DMS79 treated with DMSO at 0.1 percent for 48 hours (cell line): ENCODE results near the gene SYT9.

Experiments used
- DNase-seq: peaks from one replicate; lab custom pipeline; 2025; lab: John Stamatoyannopoulos, UW

Gene SYT9

DNA sequence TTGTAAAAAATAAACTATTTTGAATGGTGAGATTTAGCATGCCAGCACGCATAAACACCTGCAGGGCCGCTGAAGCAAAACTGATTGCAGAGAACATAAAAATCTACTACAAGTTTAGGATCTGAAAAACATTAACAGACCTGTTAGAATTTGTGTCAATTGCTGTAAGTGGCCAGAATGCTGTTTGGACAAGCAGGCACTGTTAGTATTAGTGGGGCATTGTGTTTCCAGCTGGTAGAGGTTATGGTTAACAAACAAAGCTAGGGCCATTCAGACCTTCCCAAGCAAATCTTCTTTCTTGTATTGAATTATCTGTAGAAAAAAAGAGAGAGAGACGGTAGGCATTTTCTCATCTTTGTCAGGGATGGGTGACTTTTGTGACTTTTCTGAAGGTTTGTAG is 176.0 kb downstream of the SYT9 start:
- no peak for DNase-seq

DNA sequence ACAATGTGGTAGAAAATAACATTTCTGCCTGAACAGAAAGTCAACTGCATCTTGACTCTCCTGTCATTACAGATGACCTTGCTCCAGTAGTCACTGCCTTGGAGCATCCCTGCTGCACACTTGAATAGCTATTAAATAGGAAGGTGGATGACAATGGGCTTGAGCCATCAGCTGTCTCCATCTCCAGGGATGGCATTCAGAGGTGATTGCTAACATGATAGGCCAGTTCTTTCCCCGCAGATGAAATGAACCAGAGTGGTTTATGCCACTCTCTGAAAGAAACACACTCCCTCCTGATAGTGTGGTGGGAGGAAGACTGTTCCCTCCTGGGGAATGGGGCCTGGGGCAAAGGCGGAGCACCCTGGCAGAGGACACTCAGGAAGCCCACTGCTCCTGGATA is 176.5 kb downstream of the SYT9 start:
- DNase-seq, result no peak

DNA sequence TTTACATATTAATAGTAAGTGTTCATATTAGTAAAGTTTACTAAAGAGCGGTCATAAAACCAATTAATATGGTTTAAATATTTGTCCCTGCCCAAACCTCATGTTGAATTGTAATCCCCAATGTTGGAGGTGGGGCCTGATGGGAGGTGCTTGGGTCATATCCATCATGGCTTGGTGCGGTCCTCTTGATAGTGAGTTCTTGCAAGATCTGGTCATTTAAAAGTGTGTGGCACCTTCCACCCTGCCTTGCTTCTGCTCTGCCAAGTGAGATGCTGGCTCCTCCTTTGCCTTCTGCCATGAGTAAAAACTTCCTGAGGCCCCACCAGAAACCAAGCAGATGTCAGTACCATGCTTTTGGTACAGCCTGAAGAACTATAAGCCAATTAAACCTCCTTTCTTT is 178.8 kb downstream of the SYT9 start:
- DNase-seq, result no peak

DNA sequence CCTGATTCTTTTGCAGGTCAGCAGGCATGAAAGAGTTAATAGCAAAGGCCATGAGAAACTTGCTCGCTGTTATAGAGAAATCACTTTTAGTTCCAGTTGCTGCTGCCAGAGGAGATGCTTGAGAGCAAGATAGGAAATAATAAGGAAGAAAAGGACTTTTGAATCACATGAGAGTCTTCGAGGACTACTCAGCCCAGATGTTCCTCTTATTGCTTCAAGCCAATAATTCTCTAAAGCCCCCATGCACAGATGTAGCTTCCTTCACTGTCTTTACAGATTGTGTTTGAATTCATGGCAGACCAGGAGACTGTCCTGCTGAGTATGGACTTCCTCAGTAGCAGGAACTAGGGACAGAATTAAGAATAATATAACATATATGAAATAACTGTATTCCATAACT is 183.5 kb downstream of the SYT9 start:
- DNase-seq, result no peak

DNA sequence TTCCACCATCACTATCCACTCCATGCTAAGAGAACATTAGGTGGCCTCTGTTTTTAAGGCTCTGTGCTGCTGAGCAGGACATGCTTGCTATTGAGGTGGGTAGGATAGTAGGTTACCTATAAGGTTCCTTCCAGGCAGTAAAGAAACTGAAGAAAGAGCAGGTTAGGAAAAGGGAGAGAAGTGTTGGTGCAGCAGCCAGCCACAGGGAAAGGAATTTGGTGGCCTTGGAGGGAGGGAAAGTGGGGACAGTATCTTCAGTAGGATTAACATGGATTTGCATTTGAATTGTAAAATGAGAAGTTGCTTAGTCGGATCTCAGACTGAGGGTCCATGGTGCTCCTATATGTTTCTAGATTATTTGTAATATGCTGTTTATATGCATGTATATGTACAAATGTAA is 184.4 kb downstream of the SYT9 start:
- DNase-seq, result no peak

DNA sequence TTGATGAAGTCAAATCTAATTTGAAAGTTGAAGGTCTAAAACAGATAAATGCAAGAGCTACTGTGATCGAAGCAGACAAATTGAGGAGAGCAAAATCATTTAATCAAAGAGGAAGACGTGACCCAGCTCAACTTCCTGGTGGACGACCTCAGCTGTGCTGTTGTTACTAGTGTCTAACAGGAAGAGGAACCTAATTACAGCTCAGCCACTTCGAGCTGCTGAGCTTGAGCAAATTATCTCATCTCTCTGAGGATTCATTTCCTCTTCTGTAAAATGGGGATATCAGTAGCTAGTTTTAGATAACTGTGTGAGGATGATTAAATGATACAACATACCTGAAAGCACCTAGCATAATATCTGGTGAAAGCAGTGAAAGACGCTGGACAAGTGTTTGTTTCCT is 185.0 kb downstream of the SYT9 start:
- DNase-seq, result no peak

DNA sequence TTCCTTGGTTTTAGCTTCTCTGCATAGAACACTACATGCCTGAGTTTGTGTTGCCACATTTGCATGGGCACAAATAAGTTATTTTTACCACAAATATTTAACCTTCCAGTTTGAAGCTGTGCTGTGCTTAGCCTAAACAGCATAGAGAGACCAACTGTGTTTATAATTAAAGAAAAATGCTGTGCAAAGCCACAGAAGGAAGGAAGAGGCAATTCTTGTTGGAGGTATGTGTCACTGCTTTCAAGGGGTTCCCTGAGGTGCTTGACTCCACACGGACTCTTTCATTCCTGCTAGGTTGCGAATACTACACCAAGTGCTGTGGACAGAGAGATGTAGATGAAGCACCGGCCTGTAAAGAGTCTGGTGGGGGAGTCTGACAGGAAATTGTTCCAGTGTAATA is 186.0 kb downstream of the SYT9 start:
- no peak for DNase-seq

DNA sequence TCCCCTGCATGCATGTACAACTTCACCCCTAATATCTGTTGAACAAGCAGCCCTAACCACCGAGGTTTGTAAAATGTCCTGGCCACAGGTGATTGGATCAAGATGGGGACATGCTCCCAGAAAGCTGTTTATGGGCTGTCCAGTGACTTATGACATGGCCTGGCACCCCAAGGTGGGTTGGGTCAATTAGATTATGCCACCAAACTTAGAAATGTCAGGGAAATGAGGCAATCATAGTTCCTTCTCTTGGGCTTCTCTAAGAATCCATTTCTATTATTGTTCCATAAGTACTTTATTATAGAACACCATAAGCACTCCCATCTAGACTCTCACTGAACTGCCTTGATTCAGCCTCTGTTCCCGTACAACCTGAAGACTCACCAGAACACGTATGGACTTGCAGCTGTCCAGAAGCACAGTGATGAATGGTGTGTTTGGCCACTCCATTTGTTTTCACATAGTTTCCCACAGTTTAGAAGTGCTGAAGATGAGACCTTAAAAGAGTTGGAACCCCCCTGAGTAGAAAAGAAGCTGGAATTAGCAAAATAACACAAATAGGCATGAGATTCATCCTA is 188.1 kb downstream of the SYT9 start:
- DNase-seq, result no peak

DNA sequence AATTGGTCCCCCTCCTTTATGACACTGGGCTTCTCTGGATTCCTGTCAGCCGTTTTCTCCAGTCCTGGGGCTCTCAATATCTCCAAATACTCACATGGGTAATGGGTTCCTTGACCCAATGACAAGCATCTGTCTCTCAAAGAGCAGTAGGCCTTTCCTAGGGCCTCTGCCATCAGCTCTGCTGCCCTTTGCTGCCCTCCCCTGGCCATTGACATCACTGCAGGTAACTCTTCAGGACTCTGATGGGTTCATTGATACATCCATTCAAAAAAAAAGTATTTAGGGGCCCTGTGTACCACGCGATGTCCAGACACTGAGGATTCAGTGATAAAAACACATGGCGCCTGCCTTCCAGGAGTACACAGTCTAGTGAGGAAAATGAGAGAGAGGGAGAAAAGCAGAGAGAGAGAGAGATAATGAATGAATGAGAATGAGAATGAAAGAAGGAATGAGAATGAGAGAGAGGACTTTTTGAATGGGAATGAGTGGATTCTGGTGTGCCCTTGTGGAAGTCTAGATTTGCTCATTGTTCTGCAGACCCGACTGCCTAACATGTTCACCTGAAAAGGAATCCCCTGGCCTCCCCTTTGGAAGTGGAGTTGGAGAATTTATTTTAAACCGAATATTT is 191.0 kb downstream of the SYT9 start:
- peak; percentile 12 for DNase-seq

DNA sequence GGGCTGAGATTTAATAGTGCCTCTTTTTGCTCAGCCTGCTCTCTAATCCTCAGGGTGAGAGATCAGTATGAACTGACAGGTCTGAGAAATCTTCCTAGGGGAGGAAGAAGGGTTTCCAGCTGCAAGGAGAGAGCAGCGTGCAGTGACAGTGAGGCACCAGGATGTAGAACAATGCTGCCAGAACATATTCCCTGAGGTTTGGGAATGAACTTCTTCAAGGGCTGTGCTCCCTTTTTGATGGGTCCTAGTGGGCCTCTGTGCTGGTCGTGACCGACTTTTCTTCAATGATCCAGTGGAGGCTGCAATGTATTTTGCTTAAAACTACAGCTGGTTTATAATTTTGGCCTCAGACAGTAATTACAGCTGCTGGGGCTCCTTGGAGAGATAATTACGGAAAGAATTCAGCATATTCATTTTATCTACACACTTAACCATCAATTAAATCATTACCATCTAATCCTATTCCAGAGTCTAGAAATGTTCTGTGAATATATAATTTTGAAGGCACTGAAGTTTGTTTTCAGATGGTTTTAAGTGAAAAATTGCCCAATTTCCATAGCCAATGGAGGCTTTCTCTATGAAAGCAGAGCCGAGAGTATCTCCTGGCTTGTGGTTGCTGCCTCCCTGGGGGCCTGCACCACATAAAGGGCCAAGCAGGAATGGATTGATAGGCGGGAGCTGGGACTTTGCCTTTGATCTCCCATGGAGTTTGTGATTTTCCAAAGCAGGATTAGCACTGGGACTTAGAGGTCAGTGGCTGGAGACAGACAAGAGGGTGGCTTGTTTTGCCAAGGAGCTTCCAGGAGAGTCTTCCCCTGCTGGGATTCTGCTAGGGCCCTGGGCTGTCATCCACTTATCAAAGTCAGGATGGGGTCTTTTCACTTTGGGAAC is 192.6 kb downstream of the SYT9 start:
- no peak for DNase-seq

DNA sequence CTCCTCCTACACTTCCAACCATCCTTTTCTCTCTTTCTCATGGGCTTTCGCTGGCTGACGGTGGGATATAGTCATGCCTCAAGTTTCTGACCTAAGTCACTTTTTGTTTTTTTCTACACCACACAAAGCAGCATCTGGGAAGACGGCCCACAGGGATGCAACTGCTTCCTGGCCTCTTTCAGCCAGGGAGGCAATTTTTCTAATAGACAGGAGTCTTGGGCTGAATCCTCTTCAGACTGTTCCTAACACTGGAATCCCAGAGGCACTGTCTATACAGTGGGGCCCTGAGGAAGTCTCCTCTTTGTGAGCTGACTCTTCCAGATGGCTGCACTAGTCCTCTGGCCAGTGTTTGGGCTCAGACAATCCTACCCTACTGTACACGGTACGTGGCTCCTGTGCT is 193.9 kb downstream of the SYT9 start:
- no peak for DNase-seq

DNA sequence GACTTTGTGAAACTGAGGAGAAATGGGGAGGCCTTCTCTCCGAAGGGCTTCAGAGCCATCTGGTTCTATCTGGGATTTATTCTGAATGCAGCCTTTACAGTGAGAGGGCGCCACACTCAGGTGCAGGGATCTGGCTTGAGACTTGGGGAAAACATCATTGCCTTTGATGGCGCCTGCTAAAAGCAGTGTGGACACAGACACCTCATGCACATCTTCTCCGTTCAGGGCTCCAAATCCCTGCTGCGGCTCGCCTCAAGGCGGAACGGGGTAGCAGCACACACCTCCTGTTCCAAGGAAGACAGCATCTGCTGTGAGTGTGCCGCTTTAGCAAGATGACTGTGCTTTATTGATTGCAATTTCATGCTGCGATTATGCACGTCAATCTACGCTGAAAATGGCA is 196.5 kb downstream of the SYT9 start:
- no peak for DNase-seq

DNA sequence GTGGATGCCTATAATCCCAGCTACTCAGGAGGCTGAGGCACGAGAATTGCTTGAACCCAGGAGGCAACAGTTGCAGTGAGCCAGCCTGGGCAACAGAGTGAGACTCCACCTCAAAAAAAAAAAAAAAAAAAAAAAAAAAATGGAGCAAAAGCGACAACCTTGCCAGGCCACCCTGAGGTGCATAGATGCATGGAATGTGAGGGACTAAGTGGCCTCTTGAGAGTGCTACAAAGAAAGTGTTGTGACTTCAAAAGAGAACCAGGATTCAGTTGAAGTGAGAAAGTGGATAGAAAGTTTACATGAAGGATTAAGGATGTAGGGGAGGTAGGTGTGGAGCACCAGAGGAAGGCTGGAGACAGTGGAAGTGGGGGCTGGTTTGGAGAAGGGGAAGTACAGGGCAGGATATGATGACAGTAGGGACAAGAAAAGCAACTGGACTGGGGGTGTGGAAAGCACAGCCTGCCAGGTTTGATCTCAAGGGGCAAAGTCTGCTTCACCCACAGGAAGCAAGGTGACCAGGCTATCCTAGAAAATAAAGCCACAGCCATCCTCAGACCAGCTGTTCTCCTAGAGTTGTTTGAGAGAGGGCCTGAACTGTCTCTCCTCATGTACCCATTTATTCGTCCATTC is 197.6 kb downstream of the SYT9 start:
- DNase-seq, result no peak

DNA sequence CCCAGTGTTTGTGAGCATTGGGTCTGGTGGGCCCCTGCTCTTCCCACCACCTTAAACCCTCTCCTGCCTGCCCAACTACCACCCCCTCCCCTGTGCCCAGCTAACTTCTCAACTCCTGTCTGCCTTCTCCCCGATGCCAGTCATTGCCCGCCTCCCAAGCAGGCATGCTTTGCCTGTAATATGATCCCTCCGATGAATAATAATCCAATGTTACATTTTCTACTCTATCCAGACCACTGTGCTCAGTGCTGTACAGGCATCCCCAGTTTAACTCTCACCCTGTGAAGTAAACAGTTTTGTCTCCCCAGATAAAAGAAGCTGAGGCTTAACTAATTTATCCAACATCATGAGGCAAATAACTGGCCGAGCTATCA is 198.1 kb downstream of the SYT9 start:
- DNase-seq, result no peak

DNA sequence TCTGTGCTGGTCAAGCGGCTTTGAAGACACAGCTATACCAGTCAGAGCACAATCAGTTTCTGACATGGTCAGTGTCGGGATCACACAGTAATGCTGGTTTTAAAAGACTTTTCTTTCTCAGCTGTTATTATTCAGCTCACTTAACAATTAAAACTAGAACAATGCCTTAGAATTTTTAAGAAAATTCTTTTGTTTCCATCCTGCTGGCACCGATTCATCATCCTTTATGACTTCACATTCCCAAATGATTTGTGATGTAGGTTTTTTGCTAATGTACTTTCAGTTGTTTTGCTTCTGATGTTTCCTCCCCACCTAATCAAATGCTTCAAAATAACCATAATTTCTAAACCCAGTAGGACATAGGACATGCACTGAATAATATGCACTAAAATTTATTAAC is 199.1 kb downstream of the SYT9 start:
- DNase-seq, result no peak

DNA sequence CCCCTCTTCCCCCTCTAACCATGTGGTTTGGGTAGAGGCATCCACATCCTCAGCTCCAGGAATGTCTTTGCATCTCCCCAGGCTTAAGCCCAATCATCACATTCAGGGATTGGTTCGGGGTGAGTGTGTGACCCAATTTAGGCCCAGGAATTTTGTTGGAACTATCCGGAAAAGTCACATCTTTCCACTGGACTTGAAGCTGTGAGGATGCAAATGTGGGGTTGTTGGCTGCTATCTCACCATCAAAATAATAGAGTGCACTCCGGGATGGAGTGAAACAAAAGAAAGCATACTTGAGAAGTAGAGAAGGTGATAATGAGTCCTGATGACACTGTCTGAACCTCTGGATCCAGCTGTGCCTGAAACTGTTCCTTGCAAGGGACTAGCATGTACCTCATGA is 199.8 kb downstream of the SYT9 start:
- DNase-seq, result no peak

DNA sequence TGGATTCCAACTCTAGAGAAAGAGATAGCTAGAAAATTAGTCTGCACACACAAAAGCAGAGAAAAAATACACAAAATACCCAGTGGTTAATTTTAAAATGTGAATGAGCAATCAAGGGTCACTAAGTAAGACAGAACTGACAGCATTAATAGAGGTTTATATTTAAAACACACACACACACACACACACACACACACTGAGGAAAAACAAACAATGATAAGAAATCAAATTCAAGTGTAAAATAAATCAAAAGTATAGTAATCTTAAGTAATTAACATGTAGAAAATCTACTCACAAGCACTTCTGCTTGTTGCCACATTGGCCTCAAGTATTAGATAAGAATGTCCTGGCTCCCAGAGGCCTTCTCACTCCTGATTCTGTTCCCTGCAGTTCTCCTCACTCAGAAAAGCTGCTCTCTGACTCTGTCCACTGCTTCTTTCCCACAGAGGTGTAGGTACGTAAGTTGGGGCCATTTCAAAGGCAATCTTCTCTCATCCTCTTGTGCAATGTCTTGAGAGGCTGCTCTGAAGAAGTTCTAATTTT is 200.3 kb downstream of the SYT9 start:
- DNase-seq, result no peak

DNA sequence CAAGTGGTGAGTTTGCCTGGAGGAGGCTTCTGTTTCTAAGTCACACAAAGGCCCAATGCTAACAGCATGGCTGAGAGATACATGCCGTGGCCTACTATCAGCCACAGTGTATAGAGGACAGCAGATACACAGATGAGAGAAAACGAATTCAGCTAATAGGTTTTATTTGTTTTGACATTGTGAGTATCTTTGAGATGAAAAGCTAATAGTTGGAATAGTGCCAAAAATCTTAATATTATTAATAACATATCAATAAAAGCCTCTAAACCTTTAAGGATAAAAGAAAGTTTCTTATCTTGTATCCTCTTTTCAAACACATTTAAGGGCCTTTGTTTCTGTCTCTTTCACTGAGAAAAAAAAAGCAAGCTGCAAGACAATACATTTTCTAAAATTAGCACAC is 203.2 kb downstream of the SYT9 start:
- DNase-seq, result no peak

DNA sequence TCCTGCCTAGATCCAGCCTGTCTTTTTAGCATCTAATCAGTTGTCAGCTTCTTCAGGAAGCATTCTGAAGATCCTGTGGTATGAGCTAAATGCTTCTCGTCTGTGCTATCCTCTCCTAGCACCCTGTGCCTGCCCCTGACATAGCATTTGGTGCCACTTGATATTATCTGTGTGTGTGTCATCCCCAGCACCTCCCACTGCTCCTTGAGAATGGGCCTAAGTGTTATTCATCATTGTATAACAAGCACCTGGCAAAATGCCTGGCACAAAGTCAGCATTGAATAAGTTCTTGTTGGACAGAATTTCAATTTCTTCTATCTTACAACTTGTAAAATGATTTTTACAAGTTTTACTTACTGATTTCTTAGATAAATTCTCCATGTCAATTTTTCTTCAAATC is 205.5 kb downstream of the SYT9 start:
- no peak for DNase-seq

DNA sequence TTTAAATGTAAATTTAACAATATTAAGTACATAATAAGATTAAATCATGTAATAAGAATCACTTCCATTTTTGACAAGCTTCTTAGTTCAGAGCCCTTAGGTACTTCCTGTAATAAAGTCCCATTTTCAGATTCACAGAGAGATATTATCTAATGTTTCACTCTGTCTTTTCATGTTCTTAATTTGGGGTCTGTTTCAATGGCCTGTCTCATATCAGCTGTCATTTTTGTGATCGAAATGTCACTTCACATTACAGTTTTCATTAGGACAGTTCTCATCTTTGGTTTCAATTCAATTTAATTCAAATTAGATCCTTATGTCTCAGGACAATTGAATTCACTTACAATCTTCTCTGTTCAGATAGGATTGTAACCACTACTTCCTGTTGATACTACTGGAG is 211.0 kb downstream of the SYT9 start:
- DNase-seq, result no peak

DNA sequence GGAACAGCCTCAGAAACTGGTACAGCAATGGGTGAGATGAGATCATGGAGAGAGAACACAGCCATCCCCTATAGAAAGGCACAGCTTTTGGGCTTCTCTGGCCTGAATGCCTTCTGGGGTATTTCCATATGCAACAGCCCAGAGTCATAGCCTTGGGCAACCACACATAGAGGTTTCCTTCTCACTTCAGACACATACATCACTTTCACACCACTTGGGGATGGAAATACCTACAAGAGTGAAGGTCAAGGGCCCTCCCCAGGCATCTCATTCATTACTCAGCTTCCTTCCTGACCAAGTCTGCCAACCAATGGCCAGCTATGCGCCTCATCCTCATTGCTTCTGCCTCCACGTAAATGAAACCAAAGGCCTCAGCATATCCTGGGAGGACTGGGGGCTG is 215.9 kb downstream of the SYT9 start:
- DNase-seq, result no peak

DNA sequence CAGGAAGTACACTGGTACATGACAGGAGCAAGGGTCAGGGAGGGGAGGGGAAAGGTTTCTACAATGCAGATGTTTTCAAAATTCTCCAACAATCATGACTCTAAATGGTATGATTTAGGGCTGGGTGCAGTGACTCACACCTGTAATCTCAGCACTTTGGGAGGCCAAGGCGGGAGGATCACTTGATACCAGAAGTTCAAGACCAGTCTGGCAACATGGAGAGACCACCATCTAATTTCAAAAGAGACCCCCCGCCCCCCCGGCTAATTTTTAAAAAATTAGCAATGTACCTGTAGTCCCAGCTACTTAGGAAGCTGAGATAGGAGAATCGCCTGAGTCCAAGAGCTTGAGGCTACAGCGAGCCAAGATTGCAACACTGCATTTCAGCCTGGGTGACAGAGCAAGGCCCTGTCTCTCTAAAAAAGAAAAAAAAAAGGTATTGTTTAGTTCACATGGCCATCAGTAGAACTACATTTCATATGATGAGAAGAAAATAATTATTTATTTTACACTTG is 217.7 kb downstream of the SYT9 start:
- no peak for DNase-seq

DNA sequence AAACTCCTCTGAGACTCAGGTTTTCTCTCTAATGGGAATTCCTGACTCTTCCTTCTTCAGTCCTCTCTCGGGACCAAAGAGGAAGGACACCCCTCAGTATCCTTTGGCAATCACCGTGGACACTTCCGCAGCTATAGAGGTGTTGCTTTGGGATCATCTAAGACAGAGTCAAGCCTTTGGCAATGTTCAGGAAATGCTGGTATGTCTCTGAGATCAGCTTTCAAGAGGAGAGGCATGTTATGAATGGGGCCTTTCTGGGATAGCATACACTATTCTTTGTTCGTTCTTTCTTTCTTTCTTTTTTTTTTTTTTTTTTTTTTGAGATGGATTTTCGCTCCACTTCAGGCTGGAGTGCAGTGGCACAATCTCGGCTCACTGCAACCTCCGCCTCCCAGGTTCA is 219.4 kb downstream of the SYT9 start:
- DNase-seq, result no peak
